Measurements from ENCODE around the gene DNAH3. TPM values are rescaled to one million over a fixed set of nuclear protein-coding genes. Genes with fewer than 3 reads are reported as not detected.

DNAH3 gene
- total RNA-seq, 4 donors from 2014 or later: 0.13 to 0.15 TPM; not detected in 2

GRCh38 chr16:21033264-21033663 is 117.4 kb downstream of the DNAH3 start:
- Histone ChIP-seq H3K4me3 (no peak overlapping the region), H3K4me1 (no peaks in the 10 kb centered on the region), H3K27ac (no peak overlapping the region), H3K9me3 (no peaks in the 10 kb centered on the region), H3K27me3 (no peaks in the 10 kb centered on the region), H3K36me3 (no peaks in the 10 kb centered on the region)
- WGBS, 2 donors (ENCODE audit: low coverage in 1 of 2): 66 to 76% methylated on average over 3 of the region's 3 CpGs
- TF ChIP-seq EP300 (IDR thresholded peaks at IDR 0.05) (no peak), POLR2AphosphoS5 (IDR thresholded peaks at IDR 0.05) (no peak)
- no peak for ATAC-seq

GRCh38 chr16:21028728-21029127 is 121.9 kb downstream of the DNAH3 start:
- Histone ChIP-seq H3K4me1 (no peaks in the 10 kb centered on the region), H3K36me3 (no peaks in the 10 kb centered on the region), H3K27ac (no peak overlapping the region), H3K4me3 (no peak overlapping the region), H3K27me3 (no peaks in the 10 kb centered on the region), H3K9me3 (no peaks in the 10 kb centered on the region)
- TF ChIP-seq POLR2AphosphoS5 (IDR thresholded peaks at IDR 0.05): no peak
- TF ChIP-seq POLR2A (IDR thresholded peaks at IDR 0.05): no peak
- no peak for TF ChIP-seq CTCF (IDR thresholded peaks at IDR 0.05)
- no peak for TF ChIP-seq EP300 (IDR thresholded peaks at IDR 0.05)
- ATAC-seq: no peak
- WGBS, 2 donors (ENCODE audit: low coverage in 1 of 2): 54 to 61% methylated on average over 3 to 4 of the region's 4 CpGs

GRCh38 chr16:21026846-21027245 is 123.8 kb downstream of the DNAH3 start:
- Histone ChIP-seq H3K4me1 (no peaks in the 10 kb centered on the region), H3K27ac (no peak overlapping the region), H3K36me3 (no peaks in the 10 kb centered on the region), H3K27me3 (no peaks in the 10 kb centered on the region), H3K9me3 (no peaks in the 10 kb centered on the region), H3K4me3 (no peak overlapping the region)
- TF ChIP-seq POLR2A (IDR thresholded peaks at IDR 0.05) (no peak), CTCF (IDR thresholded peaks at IDR 0.05) (no peak), EP300 (IDR thresholded peaks at IDR 0.05) (no peak), POLR2AphosphoS5 (IDR thresholded peaks at IDR 0.05) (no peak)
- WGBS, 2 donors (ENCODE audit: low coverage in 1 of 2): 74 to 79% methylated on average over 6 of the region's 6 CpGs
- no peak for ATAC-seq

- ATAC-seq: no peak
Measured at GRCh38 chr16:21023509-21024202, 127.0 kb downstream of the DNAH3 start.

GRCh38 chr16:21021316-21021715 is 129.3 kb downstream of the DNAH3 start:
- Histone ChIP-seq H3K9me3 (no peaks in the 10 kb centered on the region), H3K4me3 (no peak overlapping the region), H3K27ac (no peak overlapping the region), H3K27me3 (no peaks in the 10 kb centered on the region), H3K4me1 (no peaks in the 10 kb centered on the region), H3K36me3 (no peaks in the 10 kb centered on the region)
- WGBS, 2 donors (ENCODE audit: low coverage in 1 of 2): 100% methylated on average over 1 of the region's 1 CpG
- ATAC-seq: no peak
- TF ChIP-seq POLR2A (IDR thresholded peaks at IDR 0.05) (no peak), POLR2AphosphoS5 (IDR thresholded peaks at IDR 0.05) (no peak), CTCF (IDR thresholded peaks at IDR 0.05) (no peak), EP300 (IDR thresholded peaks at IDR 0.05) (no peak)

More at GRCh38 chr16:21023509-21024202, 127.0 kb downstream of the DNAH3 start:
- TF ChIP-seq POLR2AphosphoS5 (IDR thresholded peaks at IDR 0.05) (no peak), EP300 (IDR thresholded peaks at IDR 0.05) (no peak), CTCF (IDR thresholded peaks at IDR 0.05) (no peak), POLR2A (IDR thresholded peaks at IDR 0.05) (no peak)
- Histone ChIP-seq H3K9me3 (no peaks in the 10 kb centered on the region), H3K36me3 (no peaks in the 10 kb centered on the region), H3K4me1 (no peaks in the 10 kb centered on the region), H3K4me3 (no peak overlapping the region), H3K27ac (no peak overlapping the region), H3K27me3 (no peaks in the 10 kb centered on the region)
- WGBS, 2 donors (ENCODE audit: low coverage in 1 of 2): 69 to 72% methylated on average over 7 to 9 of the region's 9 CpGs
